Fibroblast of skin of back (primary cell): Measurements from ENCODE around the gene RAB37.

Experiments
- DNase-seq: peaks from one replicate; pipeline ENCODE4 v3.0.0-alpha.2; 2013

The RAB37 gene

DNA sequence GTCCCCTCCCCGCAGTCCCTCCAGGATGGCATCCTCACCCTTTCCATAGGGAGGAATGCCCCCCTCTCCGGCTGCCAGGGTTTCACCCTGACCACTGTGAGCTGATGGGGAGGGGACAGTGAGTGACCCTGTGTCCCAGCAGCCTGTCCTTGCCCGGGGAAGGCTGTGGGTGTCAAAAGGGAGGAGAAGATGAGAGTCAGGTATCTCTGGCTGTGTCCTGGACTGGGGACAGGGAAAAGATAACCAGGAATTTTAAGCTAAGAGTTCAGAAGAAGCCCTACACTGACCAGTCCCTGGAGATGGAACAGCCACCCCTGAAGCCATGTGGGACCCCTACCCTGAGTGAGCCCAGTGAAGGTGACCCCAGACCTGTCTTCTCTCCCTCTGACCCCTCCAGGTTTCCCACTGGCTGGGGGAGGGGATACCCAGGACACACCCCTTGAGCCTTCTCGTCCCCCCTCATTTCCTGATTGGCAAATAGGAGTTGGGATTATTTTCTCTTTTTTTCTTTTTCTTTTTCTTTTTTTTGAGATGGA, 27.8 kb downstream of the RAB37 start:
- DNase-seq = no peak

- DNase-seq = no peak
Measured at GRCh38 chr17:74766413-74766812, 29.4 kb downstream of the RAB37 start.

- DNase-seq = no peak
Measured at GRCh38 chr17:74767111-74767516, 30.1 kb downstream of the RAB37 start.

DNA sequence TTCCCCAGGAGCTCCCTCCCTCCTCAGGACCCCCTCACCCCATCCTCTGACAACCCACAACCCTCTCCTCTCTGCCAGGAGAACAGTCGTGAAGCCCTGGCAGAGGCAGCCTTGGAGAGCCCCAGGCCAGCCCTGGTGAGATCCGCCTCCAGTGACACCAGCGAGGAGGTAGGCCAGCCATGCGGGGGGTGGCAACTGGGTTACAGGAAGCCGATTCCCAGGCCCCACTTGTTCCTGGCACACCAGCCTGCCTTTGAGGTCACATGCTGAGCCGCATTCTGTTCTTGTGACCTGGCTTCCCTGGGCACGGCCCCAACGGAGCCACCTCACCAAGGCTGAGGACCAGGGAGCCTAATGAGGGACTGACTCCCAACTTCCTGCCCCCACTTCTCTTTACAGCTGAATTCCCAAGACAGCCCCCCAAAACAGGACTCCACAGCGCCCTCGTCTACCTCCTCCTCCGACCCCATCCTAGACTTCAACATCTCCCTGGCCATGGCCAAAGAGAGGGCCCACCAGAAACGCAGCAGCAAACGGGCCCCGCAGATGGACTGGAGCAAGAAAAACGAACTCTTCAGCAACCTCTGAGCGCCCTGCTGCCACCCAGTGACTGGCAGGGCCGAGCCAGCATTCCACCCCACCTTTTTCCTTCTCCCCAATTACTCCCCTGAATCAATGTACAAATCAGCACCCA, 31.2 kb downstream of the RAB37 start:
- DNase-seq = peak; percentile 71

- DNase-seq = no peak
Measured at GRCh38 chr17:74768763-74769114, 31.7 kb downstream of the RAB37 start.

- DNase-seq = no peak
Measured at GRCh38 chr17:74769266-74769855, 32.3 kb downstream of the RAB37 start.

- DNase-seq = no peak
Measured at GRCh38 chr17:74769856-74770497, 32.9 kb downstream of the RAB37 start.

GRCh38 chr17:74770498-74771318, 33.7 kb downstream of the RAB37 start:
- DNase-seq = no peak

- DNase-seq = no peak
Measured at GRCh38 chr17:74771319-74771914, 34.4 kb downstream of the RAB37 start.

DNA sequence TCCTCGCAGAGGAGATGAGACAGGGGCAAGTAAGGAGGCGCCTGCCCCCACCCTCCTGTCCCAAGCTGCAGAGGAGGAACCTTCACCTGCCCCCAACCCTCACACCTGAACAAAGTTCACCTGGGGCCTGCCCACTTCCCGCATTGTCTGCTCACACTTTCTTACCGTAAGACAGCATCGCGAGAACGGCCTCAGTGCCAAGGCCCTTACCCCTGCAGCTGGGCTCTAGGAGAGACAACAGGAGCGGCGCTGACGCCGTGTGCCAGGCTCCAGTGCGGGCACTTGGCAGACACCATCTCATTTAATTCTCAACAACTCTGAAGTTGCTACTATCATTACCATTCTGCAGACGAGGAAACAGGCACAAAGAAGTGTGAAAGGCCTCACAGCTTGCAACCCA, 35.0 kb downstream of the RAB37 start:
- DNase-seq = no peak

GRCh38 chr17:74773414-74773813, 36.4 kb downstream of the RAB37 start:
- no peak for DNase-seq

GRCh38 chr17:74773871-74774286, 36.8 kb downstream of the RAB37 start:
- DNase-seq = peak; percentile 58

DNA sequence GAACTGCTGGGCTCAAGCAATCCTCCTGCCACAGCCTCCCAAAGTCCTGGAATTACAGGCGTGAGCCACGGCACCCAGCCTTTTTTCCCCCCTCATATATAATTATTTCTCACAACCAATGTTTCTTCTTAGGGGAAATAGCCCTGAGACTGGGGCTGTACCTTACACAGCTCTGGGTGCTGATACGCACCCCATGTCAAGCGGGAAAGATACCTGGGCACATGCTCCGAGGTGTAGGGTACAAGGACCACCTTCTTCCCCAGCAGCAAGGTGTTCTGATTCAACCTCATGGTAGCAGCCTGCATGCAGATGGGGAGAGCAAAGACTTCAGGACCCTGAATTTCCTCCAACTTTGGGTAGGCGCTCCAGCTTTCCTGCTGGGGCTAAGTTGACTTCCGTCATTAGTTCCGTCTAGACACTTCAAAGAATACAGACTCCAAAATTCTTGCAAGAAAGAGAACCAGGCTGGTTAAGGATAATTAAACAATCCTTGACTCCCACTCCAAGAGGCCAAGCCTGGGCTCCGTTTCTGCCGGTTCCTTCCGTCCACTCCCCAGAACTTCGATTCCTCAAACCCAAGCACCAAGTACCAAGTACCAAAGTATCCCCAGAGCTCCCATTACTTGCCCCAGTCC, 38.5 kb downstream of the RAB37 start:
- DNase-seq = no peak

DNA sequence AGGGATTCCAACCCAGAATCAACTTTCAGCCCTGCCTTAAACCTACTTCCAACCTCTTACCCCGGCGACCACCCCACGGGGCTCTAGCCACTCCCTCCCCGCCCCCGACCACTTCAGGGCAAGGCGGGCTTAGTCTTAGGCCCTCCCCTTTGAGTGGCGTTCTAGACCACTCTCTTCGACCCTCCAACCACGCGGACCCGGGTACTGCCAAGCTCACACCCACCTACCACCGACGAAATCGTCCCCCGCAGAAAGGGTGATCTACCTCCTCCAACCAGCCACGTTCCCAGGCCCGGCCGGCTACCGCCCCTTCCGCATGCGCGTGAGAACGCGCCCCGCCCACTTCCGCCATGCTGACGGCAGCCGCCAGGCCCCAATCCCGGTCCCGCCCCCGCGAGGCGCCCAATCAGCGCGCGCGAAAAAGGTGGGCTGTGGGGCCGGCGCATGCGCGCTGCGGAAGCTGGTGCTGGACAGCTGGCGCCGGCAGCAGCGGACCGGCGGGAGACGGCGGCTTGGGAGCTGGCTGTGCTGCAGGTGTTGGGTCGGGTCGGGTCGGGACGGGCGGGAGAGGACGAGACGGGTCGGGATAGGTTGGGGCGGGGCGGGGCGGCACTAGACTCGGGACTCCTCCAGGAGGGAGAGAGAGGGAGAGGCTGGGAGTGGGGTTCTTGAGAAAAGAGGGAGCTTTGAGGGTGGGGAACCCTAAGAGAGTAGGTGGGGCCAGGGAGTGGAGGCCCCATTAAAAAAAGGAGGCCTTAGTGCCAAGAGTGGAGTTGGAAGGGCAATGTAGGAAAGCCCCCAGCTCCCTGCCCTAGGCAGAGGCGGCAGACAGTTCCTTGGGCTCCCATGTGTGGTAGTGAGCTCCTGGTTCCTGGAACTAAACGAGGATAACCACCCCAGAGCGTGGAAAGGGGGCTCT, 39.2 kb downstream of the RAB37 start, which contains the start of gene NAT9:
Gene NAT9 (minus strand): TSS at position 302 of the 919 bp plus-strand sequence. CDS start 647 bp downstream, outside the sequence.
- DNase-seq = peak; percentile 94

- no peak for DNase-seq
Measured at GRCh38 chr17:74776990-74777389, 39.9 kb downstream of the RAB37 start.

DNA sequence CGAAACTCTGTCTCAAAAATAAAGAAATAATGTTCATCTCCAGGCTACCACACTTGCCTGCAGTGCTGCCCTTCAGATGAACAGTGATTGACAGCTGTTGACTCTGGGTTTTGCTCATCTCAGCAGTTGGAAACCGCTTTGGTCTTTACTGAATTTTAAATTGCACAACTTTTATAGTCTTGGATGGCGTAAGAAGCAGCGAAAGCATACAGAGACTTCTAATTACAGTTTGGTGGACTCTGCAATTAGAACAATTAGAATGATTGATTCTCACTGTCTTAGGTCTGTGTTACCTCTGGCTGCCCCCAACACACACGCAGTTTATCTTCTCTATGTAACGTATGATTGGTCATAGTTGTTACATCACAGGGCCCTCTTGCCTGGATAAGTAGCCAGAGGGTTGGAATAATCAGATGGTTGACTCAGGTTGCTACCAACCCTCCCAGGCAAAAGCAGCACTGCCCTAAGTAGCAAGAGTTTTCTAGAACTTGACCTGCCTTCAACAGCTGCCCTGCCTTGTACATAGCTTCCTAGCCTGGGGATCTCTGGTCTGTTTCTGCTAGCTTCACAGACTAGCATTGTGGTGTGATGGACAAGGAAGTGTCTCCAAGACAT, 41.0 kb downstream of the RAB37 start:
- DNase-seq = no peak

GRCh38 chr17:74778960-74779359, 41.9 kb downstream of the RAB37 start:
- no peak for DNase-seq

GRCh38 chr17:74779501-74779900, 42.4 kb downstream of the RAB37 start:
- DNase-seq = no peak

DNA sequence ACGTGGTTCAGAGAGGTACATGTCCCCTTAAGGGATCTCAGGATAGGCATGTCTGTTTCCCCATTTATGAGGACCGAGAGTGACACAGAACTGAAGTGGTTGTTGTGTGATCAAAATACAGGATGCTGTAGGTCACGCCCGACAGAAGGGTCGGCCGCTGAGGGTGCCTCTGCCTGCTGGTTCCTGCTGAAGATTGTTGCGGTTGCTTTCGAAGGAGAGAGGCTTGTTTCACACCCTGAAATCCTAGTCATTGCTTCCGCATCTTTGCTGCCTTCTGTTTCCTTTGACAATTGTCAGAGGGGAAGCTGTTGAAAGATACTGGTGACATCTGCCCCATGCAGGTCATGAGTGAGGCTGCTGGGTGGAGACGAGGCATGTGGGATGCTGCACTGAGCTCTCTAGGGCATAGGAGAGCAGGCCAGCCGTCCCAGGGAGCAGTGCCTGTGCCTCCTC, 42.9 kb downstream of the RAB37 start:
- DNase-seq = no peak
